M059J (cell line): ENCODE data around the gene HERC2. TPM values are rescaled to one million over a fixed set of nuclear protein-coding genes. Genes with fewer than 3 reads are reported as not detected.
"Not testable (repeated sequence)": the region's sequence is repeated elsewhere in the genome, so short reads cannot be mapped to it uniquely, and the experiment has no call there.

Experiments used
- DNase-seq: peaks from one replicate; pipeline ENCODE4 v3.0.0-alpha.2; 2012; ENCODE audit warnings: low read depth
- total RNA-seq: library from RNA; depleted of rRNA; stranded (reverse); fragments of >200 nt; shearing (Covaris generic); gene quantifications from 2 replicates; pipeline ENCODE4 v1.2.3, GENCODE V29; 2014

HERC2 gene
- total RNA-seq, 1 experiment from 2014 or later, result 21.0 TPM

DNA sequence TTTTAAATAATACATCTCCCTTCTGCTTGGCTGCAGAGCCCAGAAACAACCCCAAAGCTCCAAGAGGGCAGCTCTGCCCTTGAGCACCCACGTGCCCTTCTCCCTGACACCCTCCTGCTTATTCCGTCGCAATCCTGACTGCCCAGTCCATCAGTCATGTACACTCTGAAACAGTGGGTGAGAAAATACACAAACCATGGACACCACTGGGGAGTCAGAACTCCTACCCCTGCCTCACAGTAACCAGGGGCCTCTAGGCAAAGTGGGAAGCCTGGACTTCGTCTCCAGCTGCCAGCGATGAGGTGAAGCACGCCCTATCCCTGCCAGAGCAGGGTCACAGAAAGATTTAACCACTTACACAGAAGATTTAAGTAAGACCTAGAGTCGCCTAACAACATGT, 40.1 kb downstream of the HERC2 start:
- DNase-seq, result no peak

DNA sequence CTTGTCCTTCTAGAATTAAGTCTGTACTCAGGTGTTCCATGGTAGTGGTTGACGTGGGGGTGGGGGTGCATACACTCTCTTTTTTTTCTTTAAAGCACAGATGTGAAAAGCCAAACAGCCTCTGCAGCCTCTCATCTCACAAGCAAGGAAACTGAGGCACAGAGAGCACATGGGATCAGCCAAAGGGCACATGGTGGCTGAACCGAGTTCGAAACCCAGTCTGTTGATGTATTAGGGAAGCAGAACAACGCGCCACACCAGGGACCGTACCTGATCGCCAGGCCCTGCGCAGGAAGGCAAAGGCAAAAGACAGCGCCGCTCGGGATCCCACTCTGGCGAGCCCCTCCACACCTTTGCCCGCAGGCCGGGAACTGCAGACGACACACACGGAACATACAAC, 47.3 kb downstream of the HERC2 start:
- DNase-seq, result no peak

- DNase-seq, result no peak
Observed at GRCh38 chr15:28273873-28274610, 47.9 kb downstream of the HERC2 start.

DNA sequence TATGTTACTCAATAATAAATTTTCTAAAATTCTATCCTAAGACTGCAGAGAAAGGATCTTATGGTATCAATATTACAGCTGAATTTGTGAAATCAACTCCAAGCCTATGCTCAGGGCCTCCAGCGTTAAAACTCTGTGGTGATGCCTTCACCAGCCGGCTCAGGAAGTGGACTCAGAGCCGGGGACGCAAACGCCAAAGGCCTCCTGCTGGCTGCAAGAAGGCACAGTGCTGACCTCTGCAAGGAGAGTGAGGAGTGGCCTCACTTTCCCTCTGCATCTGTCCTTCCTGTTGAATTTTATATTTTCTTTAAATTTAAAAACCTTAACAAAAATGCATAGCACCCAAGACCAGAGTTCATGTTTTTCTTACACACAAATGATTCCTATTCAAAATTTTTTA, 48.5 kb downstream of the HERC2 start:
- no peak for DNase-seq

- no peak for DNase-seq
Observed at GRCh38 chr15:28272587-28272986, 49.4 kb downstream of the HERC2 start.

- DNase-seq, result no peak
Observed at GRCh38 chr15:28271697-28272260, 50.2 kb downstream of the HERC2 start.

DNA sequence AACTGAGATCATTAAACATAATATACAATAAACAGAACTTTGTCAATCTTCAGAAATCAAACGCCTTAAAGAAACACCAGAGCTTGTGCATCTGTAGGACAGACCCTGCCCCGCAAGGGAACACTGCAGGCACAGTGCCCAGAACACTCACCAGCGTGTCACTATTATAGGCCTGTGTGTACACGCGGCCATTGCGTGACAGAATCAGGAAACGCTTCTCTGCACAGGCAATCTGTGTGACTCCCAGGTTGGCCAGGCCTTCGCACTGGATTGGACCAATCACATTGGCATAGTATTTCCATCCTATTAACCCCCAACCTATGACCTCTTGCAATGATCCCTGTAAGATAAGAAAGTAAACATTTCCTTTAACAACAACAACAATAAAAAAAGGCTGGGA, 52.9 kb downstream of the HERC2 start:
- DNase-seq, result no peak

DNA sequence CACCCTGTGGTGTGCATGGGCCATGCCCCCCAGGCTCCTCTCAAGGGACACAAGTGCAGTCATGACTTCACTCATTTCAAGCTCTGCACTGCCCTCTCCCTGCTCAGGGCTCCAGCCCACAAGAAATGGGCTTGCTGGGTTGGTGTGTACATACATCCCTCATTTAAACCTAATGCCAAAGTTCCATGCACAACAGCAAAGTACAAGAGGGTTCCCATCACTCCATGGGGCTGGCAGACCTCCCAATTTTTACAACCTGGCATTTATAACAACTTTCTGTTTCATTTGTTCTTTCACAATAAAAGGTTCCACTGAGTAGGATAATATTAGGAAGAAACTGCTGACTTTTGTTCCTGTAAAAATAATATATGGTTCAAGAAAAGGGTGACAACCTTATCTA, 54.3 kb downstream of the HERC2 start:
- no peak for DNase-seq

DNA sequence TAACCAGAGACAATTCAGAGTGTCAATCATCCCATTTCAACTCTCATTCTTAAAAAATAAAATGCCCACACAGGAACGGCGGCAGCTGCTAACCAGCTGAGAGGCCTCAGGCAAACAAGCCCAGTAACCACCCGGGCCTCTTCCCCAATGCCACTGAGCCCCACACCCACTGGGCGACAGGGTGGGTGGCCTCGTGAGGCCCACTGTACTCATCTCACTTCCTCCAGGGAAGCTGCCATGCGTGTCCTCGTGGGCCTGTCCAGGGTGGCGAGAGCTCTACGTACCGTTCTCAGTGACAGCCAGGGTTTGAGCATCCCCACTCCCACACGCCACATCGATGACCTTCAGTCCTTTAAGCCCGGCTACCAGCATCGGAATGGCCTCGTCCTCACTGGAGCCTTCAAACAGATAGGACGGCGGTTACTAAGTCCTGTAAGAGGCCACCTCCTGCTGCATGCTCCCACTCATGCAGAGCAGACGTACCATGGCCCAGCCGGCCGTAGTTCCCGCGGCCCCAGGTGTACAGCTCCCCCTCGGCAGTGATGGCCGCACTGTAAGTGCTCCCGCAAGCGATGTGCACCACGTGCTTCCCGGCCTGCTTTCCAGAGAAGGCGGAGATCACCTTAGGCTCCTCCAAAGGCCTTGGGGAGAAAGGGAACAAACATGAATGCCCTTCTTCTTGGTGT, 56.5 kb downstream of the HERC2 start:
- DNase-seq, result no peak

DNA sequence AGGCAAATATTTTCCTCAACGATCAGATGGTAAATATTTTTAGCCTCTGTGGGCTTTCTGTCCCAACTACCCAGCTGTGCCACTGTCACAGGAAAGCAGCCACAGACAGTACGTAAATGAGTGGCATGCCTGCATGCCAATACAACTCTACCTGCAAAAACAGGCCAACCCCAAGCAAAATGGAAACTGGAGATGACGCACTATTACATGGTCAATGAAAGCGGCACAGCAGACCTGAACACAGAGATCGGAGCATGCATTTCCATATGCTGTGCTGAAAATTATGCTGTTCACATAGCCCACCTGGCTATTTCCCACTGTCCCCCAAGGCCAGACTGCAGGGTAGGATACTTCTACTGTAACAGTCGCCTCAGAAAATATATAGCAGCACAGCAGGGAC, 57.8 kb downstream of the HERC2 start:
- DNase-seq, result no peak

DNA sequence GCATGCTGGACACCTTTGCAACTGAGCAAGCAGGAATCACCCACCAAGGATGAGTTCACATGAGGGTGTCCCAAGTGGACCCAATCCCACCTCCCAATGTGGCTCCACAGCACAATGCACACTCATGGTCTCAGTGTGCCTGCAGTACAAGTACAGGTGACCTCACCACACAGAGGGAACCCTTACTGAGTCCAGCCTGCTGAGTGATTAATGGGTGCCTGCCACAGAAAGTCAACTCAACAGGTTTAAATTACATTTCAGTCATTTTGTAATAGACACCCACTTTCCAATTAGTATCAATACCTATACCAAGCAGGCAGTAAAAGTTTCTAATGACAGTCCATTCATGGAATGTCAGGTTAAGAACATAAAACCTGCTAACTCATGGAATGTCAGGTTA, 59.5 kb downstream of the HERC2 start:
- DNase-seq, result no peak

- no peak for DNase-seq
Observed at GRCh38 chr15:28260722-28261121, 61.3 kb downstream of the HERC2 start.

- DNase-seq, result no peak
Observed at GRCh38 chr15:28260317-28260716, 61.7 kb downstream of the HERC2 start.

DNA sequence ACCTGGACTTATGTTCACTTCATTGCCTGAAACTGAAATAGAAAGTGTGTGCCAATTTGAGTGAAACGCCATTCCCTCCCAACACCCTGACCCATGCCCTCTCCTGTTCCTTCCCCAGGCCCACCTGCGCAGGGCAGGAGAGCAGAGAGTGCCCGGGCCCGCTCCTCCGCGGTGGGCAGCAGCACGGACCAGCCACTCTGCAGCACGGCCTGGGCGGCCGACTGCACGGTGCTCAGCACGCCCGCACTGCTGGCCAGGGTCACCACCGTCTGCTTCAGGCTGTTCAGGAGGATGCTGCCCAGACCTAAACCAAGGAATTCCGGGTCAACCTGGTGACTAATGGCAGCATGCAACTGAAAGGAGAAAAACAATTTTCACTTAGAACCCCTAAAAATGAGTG, 66.0 kb downstream of the HERC2 start:
- DNase-seq, result no peak

- DNase-seq, result no peak
Observed at GRCh38 chr15:28252831-28253230, 69.1 kb downstream of the HERC2 start.

DNA sequence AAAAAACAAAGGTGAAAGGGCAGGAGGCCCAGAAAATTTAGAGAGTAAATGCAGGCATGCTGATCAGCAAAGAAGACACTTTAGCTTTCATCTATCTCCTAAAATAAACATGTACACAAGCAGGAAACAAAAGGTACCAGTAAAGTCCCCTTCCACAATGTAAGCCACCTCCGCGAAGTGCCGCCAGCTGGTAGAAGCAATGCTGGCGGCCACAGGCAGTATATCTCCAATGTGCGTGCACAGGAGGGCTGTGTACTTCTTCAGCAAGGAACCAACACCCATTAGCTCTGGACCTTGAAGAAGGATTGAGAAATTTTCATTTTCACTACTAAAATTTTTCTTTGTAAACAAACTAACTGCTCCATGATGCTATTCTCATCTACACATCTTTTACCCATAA, 75.4 kb downstream of the HERC2 start:
- no peak for DNase-seq

- DNase-seq, result no peak
Observed at GRCh38 chr15:28243901-28244300, 78.1 kb downstream of the HERC2 start.

DNA sequence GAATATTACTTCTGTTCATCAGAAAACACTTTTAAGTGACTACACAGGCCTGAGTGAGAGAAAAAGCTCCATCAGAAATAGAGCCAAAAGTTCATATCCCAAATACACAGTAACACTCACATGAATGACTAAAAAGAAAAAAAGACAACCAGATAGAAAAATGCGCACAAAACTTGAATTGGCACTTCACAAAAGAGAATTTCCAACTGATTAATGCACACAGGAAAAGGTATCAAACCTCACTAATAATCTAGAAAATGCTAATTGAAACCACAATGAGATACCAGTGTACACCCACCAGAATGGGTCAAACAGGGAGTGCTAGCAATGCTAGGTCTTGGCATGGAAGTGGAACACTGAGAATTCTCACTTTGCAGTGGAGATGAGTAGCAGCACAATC, 78.6 kb downstream of the HERC2 start:
- no peak for DNase-seq

DNA sequence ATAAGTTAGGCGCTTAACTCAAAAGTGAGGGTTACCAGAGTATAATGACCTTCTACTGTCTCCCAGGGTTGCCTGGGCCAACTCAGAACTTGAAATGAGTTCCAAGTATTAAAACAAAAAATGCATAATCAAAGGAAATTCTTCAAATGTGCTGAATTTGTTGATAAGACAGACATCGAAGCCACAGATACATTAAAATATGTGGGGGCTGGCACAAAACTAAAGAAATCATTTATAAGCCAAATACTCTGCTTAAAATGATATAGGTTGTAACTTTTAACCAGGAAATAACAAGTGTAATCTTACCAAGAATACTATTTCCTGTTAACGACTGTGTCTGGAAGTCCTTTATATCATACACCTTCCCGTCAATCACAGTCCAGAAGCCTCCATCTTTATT, 83.7 kb downstream of the HERC2 start:
- DNase-seq, result not testable (repeated sequence)

- not testable (repeated sequence) for DNase-seq
Observed at GRCh38 chr15:28231743-28232142, 90.2 kb downstream of the HERC2 start.

GRCh38 chr15:28231336-28231735, 90.6 kb downstream of the HERC2 start:
- DNase-seq, result not testable (repeated sequence)

DNA sequence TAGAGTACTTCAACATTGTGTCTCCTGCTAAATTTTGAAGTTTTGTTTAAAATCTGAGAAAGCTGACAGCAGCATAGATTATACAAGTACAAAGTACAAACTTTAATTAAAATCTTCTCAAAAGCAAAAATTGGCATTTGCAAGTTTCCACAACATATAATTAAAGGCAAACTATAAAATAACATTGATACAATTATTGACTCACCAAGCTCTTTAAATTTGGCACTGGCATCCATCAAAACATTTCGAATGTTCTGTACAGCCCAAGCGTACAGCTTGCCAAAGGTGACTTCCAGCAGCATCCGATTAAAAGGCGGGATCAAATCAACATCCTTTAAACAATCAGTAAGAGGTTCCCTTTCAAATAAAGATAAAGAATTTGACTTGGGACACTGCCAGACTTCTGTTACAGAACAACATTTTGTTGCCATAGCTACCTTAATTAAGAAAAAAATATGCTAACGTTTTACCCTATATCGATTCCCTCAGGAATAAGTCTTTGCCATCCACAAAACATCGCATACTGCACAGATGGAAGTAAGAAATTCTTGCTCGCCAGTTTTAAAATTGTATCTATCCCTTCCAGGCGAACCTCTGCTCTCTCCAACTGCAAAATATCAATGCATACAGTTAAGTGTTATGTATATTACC, 92.9 kb downstream of the HERC2 start:
- not testable (repeated sequence) for DNase-seq

- no peak for DNase-seq
Observed at GRCh38 chr15:28228096-28228495, 93.9 kb downstream of the HERC2 start.
